ENCODE measurements around the gene U2SURP. TPM values are rescaled to one million over a fixed set of nuclear protein-coding genes. Genes with fewer than 3 reads are reported as not detected.
A peak's percentile ranks its signal among the peaks of the same experiment; 100 is the strongest.

U2SURP gene
- total and polyA plus RNA-seq, 10 of the 15 experiments (the other 5 are each of a cell fraction or from before 2014, with no cell fraction given), result 76.3 to 277 (median 150) TPM

DNA sequence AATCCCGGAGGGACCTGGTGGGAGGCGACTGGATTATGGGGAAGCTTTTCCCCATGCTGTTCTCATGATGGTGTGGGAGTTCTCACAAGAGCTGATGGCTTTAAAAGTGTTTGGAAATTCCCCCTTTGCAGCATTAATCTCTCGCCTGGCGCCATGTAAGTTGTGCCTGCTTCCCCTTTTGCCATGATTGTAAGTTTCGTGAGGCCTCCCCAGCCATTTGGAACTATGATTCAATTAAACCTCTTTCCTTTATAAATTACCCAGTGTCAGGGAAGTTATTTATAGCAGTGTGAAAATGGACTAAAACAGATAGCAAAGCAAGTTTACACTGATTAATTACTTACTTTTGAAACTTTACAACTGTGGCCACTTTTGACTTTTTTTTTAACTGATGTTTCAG lies 10.6 kb upstream of the U2SURP start (continued):
- TF ChIP-seq, protein P1, sequence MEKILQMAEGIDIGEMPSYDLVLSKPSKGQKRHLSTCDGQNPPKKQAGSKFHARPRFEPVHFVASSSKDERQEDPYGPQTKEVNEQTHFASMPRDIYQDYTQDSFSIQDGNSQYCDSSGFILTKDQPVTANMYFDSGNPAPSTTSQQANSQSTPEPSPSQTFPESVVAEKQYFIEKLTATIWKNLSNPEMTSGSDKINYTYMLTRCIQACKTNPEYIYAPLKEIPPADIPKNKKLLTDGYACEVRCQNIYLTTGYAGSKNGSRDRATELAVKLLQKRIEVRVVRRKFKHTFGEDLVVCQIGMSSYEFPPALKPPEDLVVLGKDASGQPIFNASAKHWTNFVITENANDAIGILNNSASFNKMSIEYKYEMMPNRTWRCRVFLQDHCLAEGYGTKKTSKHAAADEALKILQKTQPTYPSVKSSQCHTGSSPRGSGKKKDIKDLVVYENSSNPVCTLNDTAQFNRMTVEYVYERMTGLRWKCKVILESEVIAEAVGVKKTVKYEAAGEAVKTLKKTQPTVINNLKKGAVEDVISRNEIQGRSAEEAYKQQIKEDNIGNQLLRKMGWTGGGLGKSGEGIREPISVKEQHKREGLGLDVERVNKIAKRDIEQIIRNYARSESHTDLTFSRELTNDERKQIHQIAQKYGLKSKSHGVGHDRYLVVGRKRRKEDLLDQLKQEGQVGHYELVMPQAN (conservative IDR thresholded peaks at IDR 0.05), result 0 out of 2 replicates have a peak, but pooled peaks have one; percentile 18
- TF ChIP-seq, protein P2, sequence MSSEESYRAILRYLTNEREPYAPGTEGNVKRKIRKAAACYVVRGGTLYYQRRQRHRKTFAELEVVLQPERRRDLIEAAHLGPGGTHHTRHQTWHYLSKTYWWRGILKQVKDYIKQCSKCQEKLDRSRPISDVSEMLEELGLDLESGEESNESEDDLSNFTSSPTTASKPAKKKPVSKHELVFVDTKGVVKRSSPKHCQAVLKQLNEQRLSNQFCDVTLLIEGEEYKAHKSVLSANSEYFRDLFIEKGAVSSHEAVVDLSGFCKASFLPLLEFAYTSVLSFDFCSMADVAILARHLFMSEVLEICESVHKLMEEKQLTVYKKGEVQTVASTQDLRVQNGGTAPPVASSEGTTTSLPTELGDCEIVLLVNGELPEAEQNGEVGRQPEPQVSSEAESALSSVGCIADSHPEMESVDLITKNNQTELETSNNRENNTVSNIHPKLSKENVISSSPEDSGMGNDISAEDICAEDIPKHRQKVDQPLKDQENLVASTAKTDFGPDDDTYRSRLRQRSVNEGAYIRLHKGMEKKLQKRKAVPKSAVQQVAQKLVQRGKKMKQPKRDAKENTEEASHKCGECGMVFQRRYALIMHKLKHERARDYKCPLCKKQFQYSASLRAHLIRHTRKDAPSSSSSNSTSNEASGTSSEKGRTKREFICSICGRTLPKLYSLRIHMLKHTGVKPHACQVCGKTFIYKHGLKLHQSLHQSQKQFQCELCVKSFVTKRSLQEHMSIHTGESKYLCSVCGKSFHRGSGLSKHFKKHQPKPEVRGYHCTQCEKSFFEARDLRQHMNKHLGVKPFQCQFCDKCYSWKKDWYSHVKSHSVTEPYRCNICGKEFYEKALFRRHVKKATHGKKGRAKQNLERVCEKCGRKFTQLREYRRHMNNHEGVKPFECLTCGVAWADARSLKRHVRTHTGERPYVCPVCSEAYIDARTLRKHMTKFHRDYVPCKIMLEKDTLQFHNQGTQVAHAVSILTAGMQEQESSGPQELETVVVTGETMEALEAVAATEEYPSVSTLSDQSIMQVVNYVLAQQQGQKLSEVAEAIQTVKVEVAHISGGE (CRISPR knock-in tag; IDR thresholded peaks at IDR 0.05), result no peak
- TF ChIP-seq ATF7 (IDR thresholded peaks at IDR 0.05; ENCODE audit: low read depth), result peak; percentile 69
- TF ChIP-seq TAF1 (IDR thresholded peaks at IDR 0.05; ENCODE audit: borderline replicate concordance, low read depth, low read length), result no peak
- TF ChIP-seq IKZF2 (IDR thresholded peaks at IDR 0.05), result peak; percentile 93 to 95
- no peak for TF ChIP-seq MYC (IDR thresholded peaks at IDR 0.05; ENCODE audit: insufficient read depth, insufficient read length, insufficient replicate concordance, low read length, severe bottlenecking)
- TF ChIP-seq MTA3 (IDR thresholded peaks at IDR 0.05; ENCODE audit: borderline replicate concordance, low read length), result no peak
- no peak for TF ChIP-seq WRNIP1 (IDR thresholded peaks at IDR 0.05; ENCODE audit: borderline replicate concordance, low read depth, low read length)
- peak; percentile 75 for TF ChIP-seq ZNF217 (IDR thresholded peaks at IDR 0.05)
- TF ChIP-seq SMAD1 (IDR thresholded peaks at IDR 0.05; ENCODE audit: low read depth, partially characterized antibody), result no peak
- peak; percentile 53 for TF ChIP-seq NFIC (IDR thresholded peaks at IDR 0.05; ENCODE audit: low read depth, low read length)
- TF ChIP-seq CBX3 (IDR thresholded peaks at IDR 0.05; ENCODE audit: borderline replicate concordance, low read depth), result no peak
- TF ChIP-seq, protein P3, sequence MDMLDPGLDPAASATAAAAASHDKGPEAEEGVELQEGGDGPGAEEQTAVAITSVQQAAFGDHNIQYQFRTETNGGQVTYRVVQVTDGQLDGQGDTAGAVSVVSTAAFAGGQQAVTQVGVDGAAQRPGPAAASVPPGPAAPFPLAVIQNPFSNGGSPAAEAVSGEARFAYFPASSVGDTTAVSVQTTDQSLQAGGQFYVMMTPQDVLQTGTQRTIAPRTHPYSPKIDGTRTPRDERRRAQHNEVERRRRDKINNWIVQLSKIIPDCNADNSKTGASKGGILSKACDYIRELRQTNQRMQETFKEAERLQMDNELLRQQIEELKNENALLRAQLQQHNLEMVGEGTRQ (IDR thresholded peaks at IDR 0.05; ENCODE audit: borderline replicate concordance, low read depth, low read length), result no peak
- peak; percentile 47; the same call in 1 of the 2 replicates for TF ChIP-seq ZNF384 (IDR thresholded peaks at IDR 0.05; ENCODE audit: borderline replicate concordance, low read depth, low read length)
- TF ChIP-seq, protein P4, sequence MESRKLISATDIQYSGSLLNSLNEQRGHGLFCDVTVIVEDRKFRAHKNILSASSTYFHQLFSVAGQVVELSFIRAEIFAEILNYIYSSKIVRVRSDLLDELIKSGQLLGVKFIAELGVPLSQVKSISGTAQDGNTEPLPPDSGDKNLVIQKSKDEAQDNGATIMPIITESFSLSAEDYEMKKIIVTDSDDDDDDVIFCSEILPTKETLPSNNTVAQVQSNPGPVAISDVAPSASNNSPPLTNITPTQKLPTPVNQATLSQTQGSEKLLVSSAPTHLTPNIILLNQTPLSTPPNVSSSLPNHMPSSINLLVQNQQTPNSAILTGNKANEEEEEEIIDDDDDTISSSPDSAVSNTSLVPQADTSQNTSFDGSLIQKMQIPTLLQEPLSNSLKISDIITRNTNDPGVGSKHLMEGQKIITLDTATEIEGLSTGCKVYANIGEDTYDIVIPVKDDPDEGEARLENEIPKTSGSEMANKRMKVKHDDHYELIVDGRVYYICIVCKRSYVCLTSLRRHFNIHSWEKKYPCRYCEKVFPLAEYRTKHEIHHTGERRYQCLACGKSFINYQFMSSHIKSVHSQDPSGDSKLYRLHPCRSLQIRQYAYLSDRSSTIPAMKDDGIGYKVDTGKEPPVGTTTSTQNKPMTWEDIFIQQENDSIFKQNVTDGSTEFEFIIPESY (IDR thresholded peaks at IDR 0.05), result no peak
- TF ChIP-seq FOXM1 (IDR thresholded peaks at IDR 0.05; ENCODE audit: low read depth, low read length), result peak; percentile 32; the same call in 1 of the 2 replicates
- peak; percentile 90 for TF ChIP-seq IKZF1 (conservative IDR thresholded peaks at IDR 0.05)
- peak; percentile 91 for TF ChIP-seq MTA2 (IDR thresholded peaks at IDR 0.05; ENCODE audit: low read depth)
- TF ChIP-seq, protein P5, sequence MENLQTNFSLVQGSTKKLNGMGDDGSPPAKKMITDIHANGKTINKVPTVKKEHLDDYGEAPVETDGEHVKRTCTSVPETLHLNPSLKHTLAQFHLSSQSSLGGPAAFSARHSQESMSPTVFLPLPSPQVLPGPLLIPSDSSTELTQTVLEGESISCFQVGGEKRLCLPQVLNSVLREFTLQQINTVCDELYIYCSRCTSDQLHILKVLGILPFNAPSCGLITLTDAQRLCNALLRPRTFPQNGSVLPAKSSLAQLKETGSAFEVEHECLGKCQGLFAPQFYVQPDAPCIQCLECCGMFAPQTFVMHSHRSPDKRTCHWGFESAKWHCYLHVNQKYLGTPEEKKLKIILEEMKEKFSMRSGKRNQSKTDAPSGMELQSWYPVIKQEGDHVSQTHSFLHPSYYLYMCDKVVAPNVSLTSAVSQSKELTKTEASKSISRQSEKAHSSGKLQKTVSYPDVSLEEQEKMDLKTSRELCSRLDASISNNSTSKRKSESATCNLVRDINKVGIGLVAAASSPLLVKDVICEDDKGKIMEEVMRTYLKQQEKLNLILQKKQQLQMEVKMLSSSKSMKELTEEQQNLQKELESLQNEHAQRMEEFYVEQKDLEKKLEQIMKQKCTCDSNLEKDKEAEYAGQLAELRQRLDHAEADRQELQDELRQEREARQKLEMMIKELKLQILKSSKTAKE (IDR thresholded peaks at IDR 0.05; ENCODE audit: low read depth, poor library complexity, severe bottlenecking), result peak; percentile 23
- peak; percentile 61; the same call in 1 of the 2 replicates for TF ChIP-seq YY1 (IDR thresholded peaks at IDR 0.05; ENCODE audit: low read depth, low read length)
